ENCODE results near the gene PIP5K1B.

Gene PIP5K1B

DNA sequence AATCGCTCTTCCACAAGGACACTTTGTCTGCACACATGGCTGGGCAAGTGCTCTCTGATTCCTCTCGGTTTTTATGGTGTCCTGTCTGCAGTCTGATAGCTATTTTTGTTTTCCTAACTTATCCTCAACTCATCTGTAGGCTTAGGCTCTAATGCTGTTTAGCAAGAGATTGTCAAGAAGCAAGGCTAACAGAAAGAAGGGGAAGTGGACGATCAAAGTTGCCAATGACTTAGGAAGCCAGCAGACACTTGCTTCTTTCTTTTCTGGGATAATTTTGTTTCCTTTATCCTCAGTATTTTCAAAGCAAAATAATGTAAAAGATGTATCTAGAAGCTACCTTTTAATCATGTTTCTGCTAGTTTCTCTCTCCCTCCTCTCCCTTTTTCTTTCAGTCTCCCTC, 178.2 kb downstream of the PIP5K1B start:
- Histone ChIP-seq H3K36me3 (ENCODE audit: insufficient read depth, low read length) (no peaks in the 10 kb centered on the region), H3F3A (ENCODE audit: low read depth) (no peaks in the 10 kb centered on the region), H3K27me3 (ENCODE audit: insufficient read depth, low read length, poor library complexity, severe bottlenecking) (no peaks in the 10 kb centered on the region), H4K20me1 (ENCODE audit: insufficient read depth, low read length, poor library complexity, severe bottlenecking) (no peaks in the 10 kb centered on the region), H2AFZ (ENCODE audit: low read length) (no peak overlapping the region), H3K9ac (ENCODE audit: low read depth, low read length, poor library complexity, severe bottlenecking) (no peak overlapping the region), H3K4me2 (ENCODE audit: low read depth, low read length, poor library complexity, severe bottlenecking) (no peak overlapping the region), H3K9me3 (ENCODE audit: insufficient read depth, low read depth, low read length) (no peaks in the 10 kb centered on the region), H3K9me2 (replicated peaks; ENCODE audit: low read depth, low read length) (no peaks in the 10 kb centered on the region), H3K4me3 (ENCODE audit: low read length, poor library complexity, severe bottlenecking) (no peak overlapping the region), H3K4me1 (ENCODE audit: insufficient read depth, low read length, poor library complexity, severe bottlenecking) (peaks cover 17% of the 10 kb centered on the region), H3K79me2 (ENCODE audit: insufficient read depth, low read length) (no peaks in the 10 kb centered on the region)
- no peak for TF ChIP-seq CTCF (conservative IDR thresholded peaks at IDR 0.05; ENCODE audit: low read length)
- no peak for TF ChIP-seq EZH2phosphoT487 (IDR thresholded peaks at IDR 0.05; ENCODE audit: borderline replicate concordance)

DNA sequence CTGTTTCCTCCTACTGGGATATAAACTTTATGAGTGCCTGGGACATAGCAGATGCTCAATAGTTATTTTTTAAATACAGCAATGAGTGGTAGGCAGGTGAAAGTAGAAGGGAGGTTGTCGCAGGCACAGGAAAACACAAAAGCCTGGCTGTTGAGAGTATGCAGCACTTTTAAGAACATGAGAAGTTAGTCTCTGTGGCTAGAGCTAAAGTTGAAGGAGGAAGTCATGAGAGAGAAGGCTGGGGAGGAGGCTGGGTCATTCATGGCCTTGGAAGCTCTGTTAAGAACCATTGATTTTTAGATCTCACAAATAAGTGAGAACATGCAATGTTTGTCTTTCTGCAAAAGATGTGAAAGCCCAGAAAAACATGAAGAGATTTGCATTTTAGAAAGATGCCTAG, 182.2 kb downstream of the PIP5K1B start:
- Histone ChIP-seq H3K9ac (ENCODE audit: low read depth, low read length, poor library complexity, severe bottlenecking) (no peak overlapping the region), H3K9me2 (replicated peaks; ENCODE audit: low read depth, low read length) (no peaks in the 10 kb centered on the region), H3K4me1 (ENCODE audit: insufficient read depth, low read length, poor library complexity, severe bottlenecking) (peaks cover 28% of the 10 kb centered on the region), H3K79me2 (ENCODE audit: insufficient read depth, low read length) (no peaks in the 10 kb centered on the region), H3K36me3 (ENCODE audit: insufficient read depth, low read length) (no peaks in the 10 kb centered on the region), H3K9me3 (ENCODE audit: insufficient read depth, low read depth, low read length) (no peaks in the 10 kb centered on the region), H2AFZ (ENCODE audit: low read length) (no peak overlapping the region), H3K4me3 (ENCODE audit: low read length, poor library complexity, severe bottlenecking) (no peak overlapping the region), H3F3A (ENCODE audit: low read depth) (no peaks in the 10 kb centered on the region; the same call in 1 of the 2 replicates), H4K20me1 (ENCODE audit: insufficient read depth, low read length, poor library complexity, severe bottlenecking) (no peaks in the 10 kb centered on the region), H3K27me3 (ENCODE audit: insufficient read depth, low read length, poor library complexity, severe bottlenecking) (no peaks in the 10 kb centered on the region), H3K4me2 (ENCODE audit: low read depth, low read length, poor library complexity, severe bottlenecking) (peak overlapping the region; percentile 45)
- TF ChIP-seq CTCF (conservative IDR thresholded peaks at IDR 0.05; ENCODE audit: low read length) (no peak), EZH2phosphoT487 (IDR thresholded peaks at IDR 0.05; ENCODE audit: borderline replicate concordance) (no peak)

DNA sequence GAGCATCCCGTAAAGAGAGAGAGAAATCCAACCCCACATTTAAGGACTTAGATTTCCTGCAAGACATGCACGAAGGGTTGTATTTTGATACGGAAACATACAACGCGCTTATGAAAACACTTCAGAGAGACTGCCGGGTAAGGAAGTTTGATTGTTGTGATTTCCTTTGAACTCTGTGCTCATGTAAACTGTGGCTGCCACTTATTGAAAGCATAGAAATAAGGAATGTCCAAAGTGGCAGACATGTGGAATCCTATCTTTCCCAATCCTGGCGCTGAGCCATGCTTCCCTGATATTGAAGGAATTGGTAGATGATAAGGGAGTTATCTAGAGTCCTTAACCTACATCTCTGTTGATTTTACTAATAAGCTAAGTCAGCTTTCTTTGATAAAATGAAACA, 189.5 kb downstream of the PIP5K1B start:
- Histone ChIP-seq H3K79me2 (ENCODE audit: insufficient read depth, low read length) (no peaks in the 10 kb centered on the region), H3K9me2 (replicated peaks; ENCODE audit: low read depth, low read length) (no peaks in the 10 kb centered on the region), H3K4me1 (ENCODE audit: insufficient read depth, low read length, poor library complexity, severe bottlenecking) (peaks cover 45% of the 10 kb centered on the region), H3K4me2 (ENCODE audit: low read depth, low read length, poor library complexity, severe bottlenecking) (no peak overlapping the region), H4K20me1 (ENCODE audit: insufficient read depth, low read length, poor library complexity, severe bottlenecking) (no peaks in the 10 kb centered on the region), H3K36me3 (ENCODE audit: insufficient read depth, low read length) (no peaks in the 10 kb centered on the region), H3K4me3 (ENCODE audit: low read length, poor library complexity, severe bottlenecking) (no peak overlapping the region), H2AFZ (ENCODE audit: low read length) (no peak overlapping the region), H3K9ac (ENCODE audit: low read depth, low read length, poor library complexity, severe bottlenecking) (no peak overlapping the region), H3K27me3 (ENCODE audit: insufficient read depth, low read length, poor library complexity, severe bottlenecking) (no peaks in the 10 kb centered on the region), H3F3A (ENCODE audit: low read depth) (0 out of 2 replicates have a peak, but pooled peaks cover 6% of the 10 kb centered on the region), H3K9me3 (ENCODE audit: insufficient read depth, low read depth, low read length) (no peaks in the 10 kb centered on the region)
- TF ChIP-seq EZH2phosphoT487 (IDR thresholded peaks at IDR 0.05; ENCODE audit: borderline replicate concordance) (no peak), CTCF (conservative IDR thresholded peaks at IDR 0.05; ENCODE audit: low read length) (no peak)

All from Loucy (cell line).